ENCODE measurements around the gene GRK5. TPM values are rescaled to one million over a fixed set of nuclear protein-coding genes. Genes with fewer than 3 reads are reported as not detected.
A peak's percentile ranks its signal among the peaks of the same experiment; 100 is the strongest.

GRK5 gene
- total and polyA plus RNA-seq, 4 donors, result 73.8 to 112 (median 101) TPM

- Histone ChIP-seq H3K4me3 (ENCODE audit: low read length in 2 of 2) (no peak overlapping the region), H3K27me3 (ENCODE audit: control insufficient read depth in 1 of 2, insufficient read depth in 2 of 2, low read length in 1 of 2) (no peaks in the 10 kb centered on the region), H3K9me3 (ENCODE audit: control insufficient read depth, low read length) (no peaks in the 10 kb centered on the region), H3K27ac (ENCODE audit: low read depth in 1 of 2, low read length in 2 of 2) (no peak overlapping the region), H3K4me1 (ENCODE audit: control insufficient read depth in 1 of 2, insufficient read depth in 2 of 2, low read length in 2 of 2) (no peaks in the 10 kb centered on the region), H3K36me3 (ENCODE audit: control insufficient read depth in 1 of 2, insufficient read depth in 2 of 2, low read length in 1 of 2) (no peaks in the 10 kb centered on the region)
- DNase-seq (no peak), ATAC-seq (ENCODE audit: low FRiP score) (no peak)
- 79 to 83% methylated on average over 9 of the region's 9 CpGs for WGBS, 2 donors
- intact Hi-C loops (cut with DNase I), result no loop called here
Measured at GRCh38 chr10:119413093-119413453, 205.7 kb downstream of the GRK5 start.

- Histone ChIP-seq H3K27me3 (ENCODE audit: control insufficient read depth in 1 of 2, insufficient read depth in 2 of 2, low read length in 1 of 2) (no peaks in the 10 kb centered on the region), H3K9me3 (ENCODE audit: control insufficient read depth, low read length) (no peaks in the 10 kb centered on the region), H3K4me3 (ENCODE audit: low read length in 2 of 2) (no peak overlapping the region), H3K27ac (ENCODE audit: low read depth in 1 of 2, low read length in 2 of 2) (no peak overlapping the region), H3K36me3 (ENCODE audit: control insufficient read depth in 1 of 2, insufficient read depth in 2 of 2, low read length in 1 of 2) (no peaks in the 10 kb centered on the region), H3K4me1 (ENCODE audit: control insufficient read depth in 1 of 2, insufficient read depth in 2 of 2, low read length in 2 of 2) (no peaks in the 10 kb centered on the region)
- 85 to 88% methylated on average over 20 of the region's 20 CpGs for WGBS, 2 donors
- DNase-seq, result no peak
- no peak for ATAC-seq (ENCODE audit: low FRiP score)
- intact Hi-C loops (cut with DNase I), result no loop called here
Measured at GRCh38 chr10:119413471-119414080, 206.2 kb downstream of the GRK5 start.

GRCh38 chr10:119414081-119414611 is 206.8 kb downstream of the GRK5 start:
- Histone ChIP-seq H3K4me1 (ENCODE audit: control insufficient read depth in 1 of 2, insufficient read depth in 2 of 2, low read length in 2 of 2) (no peaks in the 10 kb centered on the region), H3K27ac (ENCODE audit: low read depth in 1 of 2, low read length in 2 of 2) (no peak overlapping the region), H3K4me3 (ENCODE audit: low read length in 2 of 2) (no peak overlapping the region), H3K27me3 (ENCODE audit: control insufficient read depth in 1 of 2, insufficient read depth in 2 of 2, low read length in 1 of 2) (no peaks in the 10 kb centered on the region), H3K36me3 (ENCODE audit: control insufficient read depth in 1 of 2, insufficient read depth in 2 of 2, low read length in 1 of 2) (no peaks in the 10 kb centered on the region), H3K9me3 (ENCODE audit: control insufficient read depth, low read length) (no peaks in the 10 kb centered on the region)
- DNase-seq, result no peak
- 75 to 81% methylated on average over 10 of the region's 10 CpGs for WGBS, 2 donors
- ATAC-seq (ENCODE audit: low FRiP score), result no peak
- intact Hi-C loops (cut with DNase I), result no loop called here

GRCh38 chr10:119415121-119415520 is 207.8 kb downstream of the GRK5 start:
- no peaks in the 10 kb centered on the region for H3K27me3 ChIP-seq (ENCODE audit: control insufficient read depth in 1 of 2, insufficient read depth in 2 of 2, low read length in 1 of 2)
- WGBS, 2 donors, result 64 to 70% methylated on average over 6 of the region's 6 CpGs
- ATAC-seq (ENCODE audit: low FRiP score) (no peak), DNase-seq (no peak)
- H3K4me1 ChIP-seq (ENCODE audit: control insufficient read depth in 1 of 2, insufficient read depth in 2 of 2, low read length in 2 of 2), result no peaks in the 10 kb centered on the region
- H3K36me3 ChIP-seq (ENCODE audit: control insufficient read depth in 1 of 2, insufficient read depth in 2 of 2, low read length in 1 of 2), result no peaks in the 10 kb centered on the region
- H3K9me3 ChIP-seq (ENCODE audit: control insufficient read depth, low read length), result no peaks in the 10 kb centered on the region
- no peak overlapping the region for H3K4me3 ChIP-seq (ENCODE audit: low read length in 2 of 2)
- no peak overlapping the region for H3K27ac ChIP-seq (ENCODE audit: low read depth in 1 of 2, low read length in 2 of 2)
- intact Hi-C loops (cut with DNase I), result loop anchor here in 1 of 2 donors (5.0 kb wide), 1 partner anchor 208 kb away; the partner anchor contains the start of gene GRK5

- no peak overlapping the region for H3K27ac ChIP-seq (ENCODE audit: low read depth in 1 of 2, low read length in 2 of 2)
- H3K4me3 ChIP-seq (ENCODE audit: low read length in 2 of 2), result no peak overlapping the region
- H3K4me1 ChIP-seq (ENCODE audit: control insufficient read depth in 1 of 2, insufficient read depth in 2 of 2, low read length in 2 of 2), result no peaks in the 10 kb centered on the region
- no peaks in the 10 kb centered on the region for H3K27me3 ChIP-seq (ENCODE audit: control insufficient read depth in 1 of 2, insufficient read depth in 2 of 2, low read length in 1 of 2)
- intact Hi-C loops (cut with DNase I), result loop anchor here (2.0 to 5.0 kb wide), 2 partner anchors 49 to 209 kb away; partner anchors contain the start of gene GRK5 (in 1 of the 2)
- 77 to 82% methylated on average over 21 of the region's 21 CpGs for WGBS, 2 donors
- ATAC-seq (ENCODE audit: low FRiP score) (no peak), DNase-seq (no peak)
- H3K36me3 ChIP-seq (ENCODE audit: control insufficient read depth in 1 of 2, insufficient read depth in 2 of 2, low read length in 1 of 2), result no peaks in the 10 kb centered on the region
- H3K9me3 ChIP-seq (ENCODE audit: control insufficient read depth, low read length), result no peaks in the 10 kb centered on the region
Measured at GRCh38 chr10:119415536-119416503, 208.4 kb downstream of the GRK5 start.

- no peak overlapping the region for H3K27ac ChIP-seq (ENCODE audit: low read depth in 1 of 2, low read length in 2 of 2)
- H3K4me1 ChIP-seq (ENCODE audit: control insufficient read depth in 1 of 2, insufficient read depth in 2 of 2, low read length in 2 of 2), result peaks cover 0 to 2% of the 10 kb centered on the region in 2 donors
- ATAC-seq (ENCODE audit: low FRiP score), result no peak
- no peaks in the 10 kb centered on the region for H3K36me3 ChIP-seq (ENCODE audit: control insufficient read depth in 1 of 2, insufficient read depth in 2 of 2, low read length in 1 of 2)
- no peaks in the 10 kb centered on the region for H3K9me3 ChIP-seq (ENCODE audit: control insufficient read depth, low read length)
- intact Hi-C loops (cut with DNase I), result loop anchor here (1.0 to 5.0 kb wide), 3 partner anchors 50 to 210 kb away; partner anchors contain the start of gene GRK5 (in 2 of the 2)
- no peak overlapping the region for H3K4me3 ChIP-seq (ENCODE audit: low read length in 2 of 2)
- DNase-seq, result peak; percentile 78 to 86
- H3K27me3 ChIP-seq (ENCODE audit: control insufficient read depth in 1 of 2, insufficient read depth in 2 of 2, low read length in 1 of 2), result no peaks in the 10 kb centered on the region
- 40 to 48% methylated on average over 10 of the region's 10 CpGs for WGBS, 2 donors
Measured at GRCh38 chr10:119416855-119417254, 209.5 kb downstream of the GRK5 start.

- DNase-seq (no peak), ATAC-seq (ENCODE audit: low FRiP score) (no peak)
- whole genome bisulfite sequencing, 2 donors, result 86 to 87% methylated on average over 9 of the region's 9 CpGs
- intact Hi-C loops (cut with DNase I), result loop anchor here (1.0 to 5.0 kb wide), 3 partner anchors 51 to 211 kb away; partner anchors contain the start of gene GRK5 (in 2 of the 2)
- peaks cover 0 to 2% of the 10 kb centered on the region in 2 donors for H3K4me1 ChIP-seq (ENCODE audit: control insufficient read depth in 1 of 2, insufficient read depth in 2 of 2, low read length in 2 of 2)
- no peaks in the 10 kb centered on the region for H3K9me3 ChIP-seq (ENCODE audit: control insufficient read depth, low read length)
- H3K27ac ChIP-seq (ENCODE audit: low read depth in 1 of 2, low read length in 2 of 2), result no peak overlapping the region
- no peaks in the 10 kb centered on the region for H3K27me3 ChIP-seq (ENCODE audit: control insufficient read depth in 1 of 2, insufficient read depth in 2 of 2, low read length in 1 of 2)
- H3K36me3 ChIP-seq (ENCODE audit: control insufficient read depth in 1 of 2, insufficient read depth in 2 of 2, low read length in 1 of 2), result no peaks in the 10 kb centered on the region
- no peak overlapping the region for H3K4me3 ChIP-seq (ENCODE audit: low read length in 2 of 2)
Measured at GRCh38 chr10:119417852-119418251, 210.5 kb downstream of the GRK5 start.

GRCh38 chr10:119418362-119418761 is 211.0 kb downstream of the GRK5 start:
- ATAC-seq (ENCODE audit: low FRiP score) (no peak), DNase-seq (no peak)
- intact Hi-C loops (cut with DNase I), result loop anchor here in 1 of 2 donors (5.0 kb wide), 1 partner anchor 211 kb away; the partner anchor contains the start of gene GRK5
- 75 to 80% methylated on average over 4 of the region's 4 CpGs for WGBS, 2 donors
- H3K27me3 ChIP-seq (ENCODE audit: control insufficient read depth in 1 of 2, insufficient read depth in 2 of 2, low read length in 1 of 2), result no peaks in the 10 kb centered on the region
- no peak overlapping the region for H3K4me3 ChIP-seq (ENCODE audit: low read length in 2 of 2)
- no peak overlapping the region for H3K27ac ChIP-seq (ENCODE audit: low read depth in 1 of 2, low read length in 2 of 2)
- H3K9me3 ChIP-seq (ENCODE audit: control insufficient read depth, low read length), result no peaks in the 10 kb centered on the region
- H3K4me1 ChIP-seq (ENCODE audit: control insufficient read depth in 1 of 2, insufficient read depth in 2 of 2, low read length in 2 of 2), result peaks cover 0 to 2% of the 10 kb centered on the region in 2 donors
- H3K36me3 ChIP-seq (ENCODE audit: control insufficient read depth in 1 of 2, insufficient read depth in 2 of 2, low read length in 1 of 2), result no peaks in the 10 kb centered on the region

Data from aorta (tissue), 5 donors.